GM19328 (cell line): ENCODE measurements around the gene SLC16A4.
"Not testable (repeated sequence)": the region's sequence is repeated elsewhere in the genome, so short reads cannot be mapped to it uniquely, and the experiment has no call there.

ENCODE experiments used
- ATAC-seq: cut with Tn5 transposase; IDR thresholded peaks from one replicate; pipeline ENCODE4 v1.9.1; 2021; ENCODE audit warnings: mild to moderate bottlenecking, moderate library complexity; ENCODE audit not compliant: unreplicated experiment

SLC16A4 gene

DNA sequence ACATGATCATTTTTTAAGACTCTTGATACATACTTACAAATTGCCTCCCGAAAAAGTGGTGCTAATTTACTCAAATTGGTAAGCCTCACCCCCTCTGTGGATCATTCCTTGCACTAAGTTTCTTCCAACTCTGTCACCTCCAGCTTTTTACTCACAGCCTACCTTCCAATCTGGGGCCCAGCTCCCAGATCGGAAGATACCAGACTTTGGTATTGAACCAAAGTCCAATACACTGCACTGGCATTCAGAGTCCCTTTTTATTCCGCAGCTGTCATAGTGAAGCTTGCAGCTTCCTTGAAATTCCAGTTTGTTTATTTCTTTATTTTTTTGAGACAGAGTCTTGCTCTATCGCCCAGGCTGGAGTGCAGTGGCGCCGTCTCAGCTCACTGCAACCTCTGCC is 18.5 kb upstream of the SLC16A4 start:
- no peak for ATAC-seq

DNA sequence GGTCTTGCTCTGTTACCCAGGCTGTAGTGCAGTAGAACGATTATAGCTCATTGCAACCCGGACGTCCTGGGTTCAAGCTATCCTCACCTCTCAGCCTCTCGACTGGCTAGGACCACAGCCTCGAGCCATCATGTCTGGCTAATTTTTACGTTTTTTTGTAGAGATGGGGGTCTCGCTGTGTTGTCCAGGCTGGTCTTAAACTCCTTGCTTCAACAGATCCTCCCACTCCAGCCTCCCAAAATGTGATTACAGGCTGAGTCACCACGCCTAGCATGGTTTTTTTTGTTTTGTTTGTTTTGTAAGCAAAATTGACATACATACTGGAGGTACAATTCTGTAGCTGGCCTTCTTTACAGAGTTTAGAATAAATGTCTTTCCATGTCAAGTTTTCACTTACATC is 17.7 kb upstream of the SLC16A4 start:
- ATAC-seq: no peak

DNA sequence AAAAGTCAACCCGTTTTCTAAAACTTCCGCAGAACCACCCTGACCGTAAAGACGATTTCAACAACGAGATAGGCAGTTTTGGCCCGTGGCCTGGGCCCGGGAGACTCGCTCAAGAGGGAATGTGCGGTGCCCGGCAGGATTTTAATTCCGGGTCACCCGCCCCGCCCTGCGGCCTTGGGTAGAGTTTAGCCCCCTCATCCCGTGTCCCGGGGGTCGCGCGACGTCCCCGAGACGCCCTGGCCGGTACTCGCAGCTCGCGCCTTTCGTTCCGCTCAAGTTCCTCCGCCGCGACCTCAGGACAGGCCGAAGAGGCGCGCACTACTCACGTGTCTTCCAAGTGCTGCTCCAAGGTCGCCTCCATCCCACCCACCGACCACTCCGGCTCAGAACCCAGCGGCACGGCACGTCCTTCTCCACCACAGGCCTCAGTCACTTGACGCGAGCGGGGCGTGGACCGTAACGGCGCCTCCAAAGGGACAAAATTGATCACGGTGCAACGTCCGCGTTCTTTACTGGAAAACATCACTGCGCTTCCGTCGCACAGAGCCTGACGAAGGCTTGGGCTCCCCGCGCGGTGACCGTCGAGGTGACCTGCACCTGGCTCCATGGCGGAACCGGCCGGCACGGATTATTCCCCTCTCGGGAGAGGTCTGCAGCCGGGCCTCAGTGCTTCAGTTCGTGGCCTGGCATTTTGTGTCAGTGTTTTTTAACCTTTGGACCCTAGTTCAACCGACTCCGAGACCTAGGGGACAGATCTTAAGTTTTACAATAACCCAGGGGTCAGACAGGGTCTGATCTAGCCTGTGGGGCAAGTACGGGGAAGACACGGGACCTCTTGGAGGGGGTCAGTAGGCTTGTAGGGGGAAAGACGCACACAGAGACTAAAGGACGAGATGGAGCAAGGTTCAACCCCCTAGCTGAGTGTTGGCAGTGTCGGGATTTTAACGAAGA is 16.7 kb upstream of the SLC16A4 start, which contains the start of gene LAMTOR5:
LAMTOR5 (minus strand) TSS at position 435 of the 951 bp plus-strand sequence; CDS start at position 361, 74 bp downstream.
- peak; percentile 83 for ATAC-seq

DNA sequence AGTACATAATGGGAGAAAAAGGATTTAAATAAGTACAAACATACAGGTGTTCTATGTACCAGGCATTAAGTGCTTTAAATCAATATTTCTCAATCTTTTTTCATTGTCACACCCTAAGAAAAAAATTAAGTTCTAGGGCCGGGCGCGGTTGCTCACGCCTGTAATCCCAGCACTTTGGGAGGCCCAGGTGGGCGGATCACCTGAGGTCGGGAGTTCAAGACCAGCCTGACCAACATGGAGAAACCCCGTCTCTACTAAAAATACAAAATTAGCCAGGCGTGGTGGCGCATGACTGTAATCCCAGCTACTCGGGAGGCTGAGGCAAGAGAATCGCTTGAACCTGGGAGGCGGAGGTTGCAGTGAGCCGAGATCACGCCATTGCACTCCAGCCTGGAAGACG is 15.6 kb upstream of the SLC16A4 start:
- ATAC-seq: not testable (repeated sequence)

DNA sequence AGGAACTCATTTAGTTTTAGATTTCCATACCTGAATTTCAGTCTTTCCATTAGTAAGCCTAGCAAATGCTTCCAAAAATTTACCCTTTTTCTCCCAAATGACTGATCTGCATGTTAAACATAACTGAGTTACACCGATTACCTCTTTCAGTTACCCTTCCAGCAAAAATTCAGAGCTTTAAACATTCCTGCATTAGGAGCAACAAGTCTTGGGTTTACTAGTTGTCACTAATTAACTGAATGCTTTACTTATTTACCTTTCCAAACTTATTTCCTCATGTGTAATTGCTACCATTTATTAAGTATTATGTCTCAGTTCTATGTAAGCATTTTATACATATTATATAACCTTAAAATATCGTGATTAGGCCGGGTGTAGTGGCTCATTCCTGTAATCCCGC is 13.6 kb upstream of the SLC16A4 start:
- no peak for ATAC-seq

DNA sequence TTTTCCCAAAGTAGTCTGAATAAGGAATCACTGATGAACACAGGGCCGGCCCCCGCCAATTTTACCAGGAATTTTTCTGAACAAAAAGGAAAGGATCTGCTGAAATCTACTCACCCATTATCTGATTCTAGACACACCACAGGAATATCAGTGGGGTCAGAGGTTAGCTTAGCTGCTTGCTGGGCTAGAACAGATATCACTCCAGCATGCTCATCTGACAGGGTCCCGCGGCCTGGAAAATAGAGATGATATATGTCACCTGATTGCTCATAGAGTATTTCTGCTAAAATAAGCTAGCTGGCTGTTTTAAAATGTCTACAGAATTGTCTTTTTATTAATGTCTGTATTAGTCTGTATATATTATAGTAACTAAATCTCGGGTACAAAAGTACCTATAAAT is 13.0 kb upstream of the SLC16A4 start:
- no peak for ATAC-seq

DNA sequence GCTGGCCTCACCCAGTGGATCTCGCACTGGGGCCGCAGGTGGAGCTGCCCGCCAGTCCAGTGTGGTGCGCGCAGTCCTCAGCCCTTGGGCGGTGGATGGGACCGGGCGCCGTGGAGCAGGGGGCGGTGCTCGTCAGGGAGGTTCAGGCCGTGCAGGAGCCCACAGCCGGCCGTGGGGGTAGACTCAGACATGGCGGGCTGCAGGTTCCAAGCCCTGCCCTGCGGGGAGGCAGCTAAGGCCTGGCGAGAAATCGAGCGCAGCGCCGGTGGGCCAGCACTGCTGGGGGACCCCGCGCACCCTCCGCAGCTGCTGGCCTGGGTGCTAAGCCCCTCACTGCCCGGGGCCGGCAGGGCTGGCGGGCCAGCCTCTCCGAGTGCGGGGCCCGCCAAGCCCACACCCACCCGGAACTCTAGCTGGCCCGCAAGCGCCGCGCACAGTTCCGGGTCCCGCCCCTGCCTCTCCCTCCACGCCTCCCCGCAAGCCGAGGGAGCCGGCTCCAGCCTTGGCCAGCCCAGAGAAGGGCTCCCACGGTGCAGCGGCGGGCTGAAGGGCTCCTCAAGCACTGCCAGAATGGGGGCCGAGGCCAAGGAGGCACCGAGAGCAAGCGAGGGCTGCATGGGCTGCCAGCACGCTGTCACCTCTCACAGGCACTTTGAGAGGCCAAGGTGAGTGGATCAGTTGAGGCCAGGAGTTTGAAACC is 5.6 kb upstream of the SLC16A4 start:
- ATAC-seq: not testable (repeated sequence)

GRCh38 chr1:110394493-110394820 is 3.6 kb upstream of the SLC16A4 start:
- no peak for ATAC-seq

- ATAC-seq: no peak
Measured at GRCh38 chr1:110393691-110394492, 3.1 kb upstream of the SLC16A4 start.

- no peak for ATAC-seq
Measured at GRCh38 chr1:110393286-110393685, 2.5 kb upstream of the SLC16A4 start.

- no peak for ATAC-seq
Measured at GRCh38 chr1:110390096-110390495, 730 bp downstream of the SLC16A4 start.

- no peak for ATAC-seq
Measured at GRCh38 chr1:110387048-110387754, 3.6 kb downstream of the SLC16A4 start.

GRCh38 chr1:110385369-110385768 is 5.5 kb downstream of the SLC16A4 start:
- no peak for ATAC-seq

DNA sequence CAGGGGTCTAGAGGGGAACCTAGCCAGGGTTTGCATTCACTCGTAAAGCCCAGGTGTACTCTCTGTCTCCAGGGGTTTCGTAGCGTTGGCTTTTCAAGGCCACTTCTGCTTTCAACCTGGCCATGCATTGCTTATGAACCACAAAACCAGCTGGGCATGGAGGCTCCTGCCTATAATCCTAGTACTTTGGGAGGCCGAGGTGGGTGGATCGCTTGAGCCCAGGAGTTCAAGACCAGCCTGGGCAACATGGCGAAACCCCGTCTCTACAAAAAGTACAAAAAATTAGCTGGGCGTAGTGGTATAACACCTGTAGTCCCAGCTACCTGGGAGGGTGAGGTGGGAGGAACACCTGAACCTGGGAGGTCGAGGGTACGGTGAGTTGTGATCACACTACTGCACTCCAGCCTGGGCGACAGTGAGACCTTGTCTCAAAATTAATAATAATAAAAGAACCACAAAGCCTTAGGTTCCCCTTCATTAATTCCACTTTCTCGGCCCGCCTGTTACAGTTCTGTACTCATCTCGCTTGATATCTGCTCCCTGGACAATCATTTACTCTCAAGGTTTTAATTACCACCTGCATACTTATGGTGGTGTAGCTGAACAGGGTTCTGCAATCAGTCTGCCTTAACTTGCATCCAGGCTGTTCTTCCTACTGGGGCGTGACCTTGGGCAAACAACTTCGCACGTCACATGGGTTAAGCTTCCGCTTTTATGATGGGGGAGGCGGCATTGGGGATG is 6.1 kb downstream of the SLC16A4 start:
- no peak for ATAC-seq

DNA sequence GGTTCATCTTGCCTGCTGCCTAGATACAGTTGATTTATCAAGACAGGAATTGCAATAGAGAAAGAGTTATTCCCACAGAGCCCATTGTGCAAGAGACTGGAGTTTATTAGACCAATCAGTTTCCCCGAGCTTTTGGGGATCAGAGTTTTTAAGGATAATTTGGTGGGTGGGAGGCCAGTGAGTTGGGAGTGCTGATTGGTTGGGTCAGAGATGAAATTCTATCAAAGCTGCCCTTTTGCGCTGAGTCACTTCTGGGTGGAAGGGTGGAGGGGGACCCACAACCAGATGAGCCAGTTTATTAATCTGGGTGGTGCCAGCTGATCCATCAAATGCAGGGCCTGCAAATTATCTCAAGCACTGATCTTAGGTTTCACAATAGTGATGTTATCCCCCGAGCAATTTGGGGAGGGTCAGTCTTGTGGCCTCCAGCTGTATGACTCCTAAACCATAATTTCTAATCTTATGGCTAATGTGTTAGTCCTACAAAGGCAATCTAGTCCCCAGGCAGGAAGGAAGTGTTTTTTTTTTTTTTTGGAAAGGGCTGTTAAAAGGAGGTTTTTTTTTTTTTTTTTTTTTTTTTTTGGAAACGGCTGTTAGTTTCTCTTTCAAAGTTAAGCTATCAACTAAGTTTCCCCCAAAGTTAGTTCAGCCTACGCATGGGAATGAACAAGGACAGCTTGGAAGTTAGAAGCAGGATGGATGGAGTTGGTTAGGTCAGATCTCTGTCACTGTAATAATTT is 7.4 kb downstream of the SLC16A4 start:
- no peak for ATAC-seq

- ATAC-seq: no peak
Measured at GRCh38 chr1:110380672-110381283, 10.0 kb downstream of the SLC16A4 start.

GRCh38 chr1:110375490-110375889 is 15.3 kb downstream of the SLC16A4 start:
- ATAC-seq: no peak

DNA sequence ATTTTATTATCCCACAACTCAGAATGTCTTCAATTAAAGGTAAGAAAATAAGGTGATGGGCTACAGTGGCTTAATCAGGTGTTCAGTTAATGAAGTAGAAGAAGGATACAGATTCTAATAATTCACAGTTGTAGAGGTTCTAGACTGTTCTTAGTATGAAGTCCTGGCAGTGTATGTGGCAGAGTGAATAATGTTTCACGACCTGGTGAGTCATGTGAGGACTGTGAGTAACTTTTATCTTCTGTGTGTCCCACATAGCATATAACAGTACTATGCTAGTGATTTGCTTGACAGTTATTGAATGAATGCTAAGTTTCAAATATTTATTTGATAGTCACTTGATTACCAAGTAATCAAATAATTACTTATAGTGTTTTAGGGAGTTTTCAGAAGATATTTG is 20.0 kb downstream of the SLC16A4 start:
- no peak for ATAC-seq

DNA sequence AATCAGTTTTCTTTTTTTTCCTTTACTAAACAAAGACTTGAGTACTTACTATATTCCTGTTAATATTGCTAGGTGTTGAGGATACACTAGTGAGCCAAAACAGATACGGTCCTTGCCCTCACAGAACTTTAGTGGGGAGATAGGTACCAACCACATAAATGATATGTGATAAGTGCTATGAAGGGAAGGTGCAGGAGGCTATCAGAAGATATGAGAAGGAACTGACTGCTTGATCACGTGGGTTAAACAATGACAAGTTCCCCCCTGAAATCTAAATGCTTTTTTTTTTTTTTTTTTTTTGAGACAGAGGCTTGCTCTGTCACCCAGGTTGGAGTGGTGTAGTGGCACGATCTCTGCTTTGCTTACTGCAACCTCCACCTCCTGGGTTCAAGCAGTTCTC is 26.6 kb downstream of the SLC16A4 start:
- ATAC-seq: no peak
